ENCODE results near the gene SLC16A10. TPM values are rescaled to one million over a fixed set of nuclear protein-coding genes. Genes with fewer than 3 reads are reported as not detected.

Gene SLC16A10
- polyA plus RNA-seq, 3 donors from 2014 or later: not detected

GRCh38 chr6:111098597-111098996 lies 11.3 kb downstream of the SLC16A10 start:
- no peak overlapping the region for H3K4me3 Mint-ChIP-seq
- no peaks in the 10 kb centered on the region for H3K36me3 Mint-ChIP-seq
- H3K9me3 Mint-ChIP-seq: no peaks in the 10 kb centered on the region
- DNase-seq: no peak
- H3K4me1 Mint-ChIP-seq: no peaks in the 10 kb centered on the region
- H3K27ac Mint-ChIP-seq: no peak overlapping the region
- peaks cover 0 to 3% (median 3%) of the 10 kb centered on the region in 3 donors for H3K27me3 Mint-ChIP-seq (ENCODE audit: low read depth in 3 of 3)

GRCh38 chr6:111101987-111102386 lies 14.7 kb downstream of the SLC16A10 start:
- H3K27ac Mint-ChIP-seq: no peak overlapping the region
- H3K4me1 Mint-ChIP-seq: no peaks in the 10 kb centered on the region
- H3K9me3 Mint-ChIP-seq: peaks cover 0 to 3% (median 0%) of the 10 kb centered on the region in 6 donors
- peaks cover 0 to 2% (median 2%) of the 10 kb centered on the region in 3 donors for H3K27me3 Mint-ChIP-seq (ENCODE audit: low read depth in 3 of 3)
- no peak for DNase-seq
- no peaks in the 10 kb centered on the region for H3K36me3 Mint-ChIP-seq
- no peak overlapping the region for H3K4me3 Mint-ChIP-seq

GRCh38 chr6:111105578-111105977 lies 18.3 kb downstream of the SLC16A10 start:
- no peak overlapping the region for H3K4me3 Mint-ChIP-seq
- H3K4me1 Mint-ChIP-seq: no peaks in the 10 kb centered on the region
- no peaks in the 10 kb centered on the region for H3K36me3 Mint-ChIP-seq
- no peak overlapping the region for H3K27ac Mint-ChIP-seq
- H3K27me3 Mint-ChIP-seq (ENCODE audit: low read depth in 3 of 3): peaks cover 2 to 12% (median 6%) of the 10 kb centered on the region in 3 donors
- no peak for DNase-seq
- H3K9me3 Mint-ChIP-seq: peaks cover 0 to 7% (median 2%) of the 10 kb centered on the region in 6 donors

- H3K4me1 Mint-ChIP-seq: no peaks in the 10 kb centered on the region
These were observed 20.3 kb downstream of the SLC16A10 start for GRCh38 chr6:111107589-111107988.

GRCh38 chr6:111110036-111110435 lies 22.7 kb downstream of the SLC16A10 start:
- Mint-ChIP-seq H3K4me1 (peaks cover 8 to 9% of the 10 kb centered on the region in 2 donors), H3K27ac (no peak overlapping the region), H3K36me3 (no peaks in the 10 kb centered on the region), H3K9me3 (peaks cover 0 to 7% (median 2%) of the 10 kb centered on the region in 6 donors), H3K4me3 (no peak overlapping the region), H3K27me3 (ENCODE audit: low read depth in 3 of 3) (peaks cover 2 to 12% (median 6%) of the 10 kb centered on the region in 3 donors)
- DNase-seq: no peak

More at GRCh38 chr6:111107589-111107988, 20.3 kb downstream of the SLC16A10 start:
- Mint-ChIP-seq H3K27ac (no peak overlapping the region), H3K9me3 (peaks cover 0 to 7% (median 2%) of the 10 kb centered on the region in 6 donors), H3K4me3 (no peak overlapping the region), H3K27me3 (ENCODE audit: low read depth in 3 of 3) (peaks cover 2 to 12% (median 6%) of the 10 kb centered on the region in 3 donors), H3K36me3 (no peaks in the 10 kb centered on the region)
- DNase-seq: no peak

GRCh38 chr6:111113336-111114086 lies 26.2 kb downstream of the SLC16A10 start:
- peaks cover 0 to 6% (median 0%) of the 10 kb centered on the region in 3 donors for H3K36me3 Mint-ChIP-seq
- no peak for DNase-seq
- no peak overlapping the region for H3K27ac Mint-ChIP-seq
- peaks cover 2 to 6% (median 4%) of the 10 kb centered on the region in 3 donors for H3K27me3 Mint-ChIP-seq (ENCODE audit: low read depth in 3 of 3)
- no peaks in the 10 kb centered on the region for H3K9me3 Mint-ChIP-seq
- H3K4me3 Mint-ChIP-seq: no peak overlapping the region
- peaks cover 8 to 9% of the 10 kb centered on the region in 2 donors for H3K4me1 Mint-ChIP-seq

- H3K4me1 Mint-ChIP-seq: peaks cover 8 to 9% of the 10 kb centered on the region in 2 donors
- no peaks in the 10 kb centered on the region for H3K9me3 Mint-ChIP-seq
- H3K27ac Mint-ChIP-seq: no peak overlapping the region
- H3K36me3 Mint-ChIP-seq: peaks cover 0 to 6% (median 0%) of the 10 kb centered on the region in 3 donors
- peaks cover 2 to 9% (median 6%) of the 10 kb centered on the region in 3 donors for H3K27me3 Mint-ChIP-seq (ENCODE audit: low read depth in 3 of 3)
- DNase-seq: no peak
- H3K4me3 Mint-ChIP-seq: no peak overlapping the region
These were observed 26.8 kb downstream of the SLC16A10 start for GRCh38 chr6:111114087-111114443.

GRCh38 chr6:111114482-111114881 lies 27.2 kb downstream of the SLC16A10 start:
- Mint-ChIP-seq H3K4me1 (peaks cover 8 to 9% of the 10 kb centered on the region in 2 donors), H3K27ac (no peak overlapping the region), H3K27me3 (ENCODE audit: low read depth in 3 of 3) (peaks cover 2 to 9% (median 6%) of the 10 kb centered on the region in 3 donors), H3K9me3 (no peaks in the 10 kb centered on the region), H3K4me3 (no peak overlapping the region), H3K36me3 (peaks cover 0 to 6% (median 0%) of the 10 kb centered on the region in 3 donors)
- DNase-seq: no peak

- peaks cover 20 to 25% of the 10 kb centered on the region in 2 donors for H3K4me1 Mint-ChIP-seq
- peaks cover 0 to 6% (median 0%) of the 10 kb centered on the region in 3 donors for H3K36me3 Mint-ChIP-seq
- no peak for DNase-seq
- H3K27ac Mint-ChIP-seq: no peak overlapping the region
- H3K9me3 Mint-ChIP-seq: no peaks in the 10 kb centered on the region
- H3K27me3 Mint-ChIP-seq (ENCODE audit: low read depth in 3 of 3): peaks cover 2 to 5% (median 3%) of the 10 kb centered on the region in 3 donors
- no peak overlapping the region for H3K4me3 Mint-ChIP-seq
These were observed 31.5 kb downstream of the SLC16A10 start for GRCh38 chr6:111118826-111119225.

- peaks cover 16 to 19% of the 10 kb centered on the region in 2 donors for H3K4me1 Mint-ChIP-seq
- H3K4me3 Mint-ChIP-seq: no peak overlapping the region
- H3K36me3 Mint-ChIP-seq: peaks cover 0 to 6% (median 0%) of the 10 kb centered on the region in 3 donors
- no peak overlapping the region for H3K27ac Mint-ChIP-seq
- DNase-seq: no peak
- H3K27me3 Mint-ChIP-seq (ENCODE audit: low read depth in 3 of 3): peaks cover 3 to 5% (median 5%) of the 10 kb centered on the region in 3 donors
- no peaks in the 10 kb centered on the region for H3K9me3 Mint-ChIP-seq
These were observed 32.4 kb downstream of the SLC16A10 start for GRCh38 chr6:111119571-111120329.

- Mint-ChIP-seq H3K4me1 (peaks cover 16 to 19% of the 10 kb centered on the region in 2 donors), H3K27ac (peak overlapping the region in 1 of 6 donors; percentile 67), H3K9me3 (no peaks in the 10 kb centered on the region), H3K4me3 (peak overlapping the region in 2 of 5 donors; percentile 17 to 19), H3K27me3 (ENCODE audit: low read depth in 3 of 3) (peaks cover 3 to 5% (median 5%) of the 10 kb centered on the region in 3 donors), H3K36me3 (peaks cover 0 to under 1% (median 0%) of the 10 kb centered on the region in 3 donors)
- DNase-seq: no peak
These were observed 34.6 kb downstream of the SLC16A10 start for GRCh38 chr6:111121789-111122350.

GRCh38 chr6:111122458-111123286 lies 35.4 kb downstream of the SLC16A10 start:
- H3K36me3 Mint-ChIP-seq: no peaks in the 10 kb centered on the region
- no peaks in the 10 kb centered on the region for H3K9me3 Mint-ChIP-seq
- H3K4me3 Mint-ChIP-seq: peak overlapping the region in 3 of 5 donors; percentile 17 to 54 (median 47)
- peaks cover 3 to 5% (median 5%) of the 10 kb centered on the region in 3 donors for H3K27me3 Mint-ChIP-seq (ENCODE audit: low read depth in 3 of 3)
- peak; percentile 5 to 24 (median 22) for DNase-seq
- H3K27ac Mint-ChIP-seq: peak overlapping the region in 3 of 6 donors; percentile 37 to 69 (median 57)
- H3K4me1 Mint-ChIP-seq: peaks cover 16 to 19% of the 10 kb centered on the region in 2 donors

GRCh38 chr6:111124406-111124805 lies 37.1 kb downstream of the SLC16A10 start:
- H3K27me3 Mint-ChIP-seq (ENCODE audit: low read depth in 3 of 3): peaks cover 0 to 5% (median 3%) of the 10 kb centered on the region in 3 donors
- H3K27ac Mint-ChIP-seq: no peak overlapping the region
- no peak overlapping the region for H3K4me3 Mint-ChIP-seq
- peaks cover 16 to 19% of the 10 kb centered on the region in 2 donors for H3K4me1 Mint-ChIP-seq
- no peaks in the 10 kb centered on the region for H3K9me3 Mint-ChIP-seq
- no peaks in the 10 kb centered on the region for H3K36me3 Mint-ChIP-seq
- no peak for DNase-seq
